MCF 10A (cell line): Measurements from ENCODE around the gene KATNBL1. TPM values are rescaled to one million over a fixed set of nuclear protein-coding genes. Genes with fewer than 3 reads are reported as not detected.
"Not testable (repeated sequence)": the region's sequence is repeated elsewhere in the genome, so short reads cannot be mapped to it uniquely, and the experiment has no call there.

Experiments
- BruUV-seq: library from RNA; stranded (reverse); fragments of 400-500 nt; replicated peaks from 2 replicates; lab custom pipeline; 2021; lab: Mats Ljungman, UMichigan
- CTCF ChIA-PET: fragments of 300-600 bp; sonication (Branson Sonifier 250); formaldehyde crosslinking; extraction: SDS; loops from one replicate; lab custom pipeline; 2021; ENCODE audit warnings: antibody characterized with exemption, inconsistent platforms; lab: Yijun Ruan, JAX
- POLR2A ChIA-PET: fragments of 300-600, 350-650 bp; sonication (Branson Sonifier 250); formaldehyde crosslinking; extraction: SDS; loops from one replicate; lab custom pipeline; 2020; ENCODE audit warnings: antibody characterized with exemption, inconsistent platforms; lab: Yijun Ruan, JAX
- DNase-seq: peaks from one replicate; pipeline ENCODE4 v3.0.0-alpha.2; 2018; ENCODE audit not compliant: unreplicated experiment
- H3K27ac Mint-ChIP-seq: one replicate; pipeline ENCODE4 v1.8.0; 2022; ENCODE audit warnings: mild to moderate bottlenecking, low read depth, mixed read lengths; ENCODE audit not compliant: unreplicated experiment
- H3K27me3 Mint-ChIP-seq: one replicate; pipeline ENCODE4 v1.8.0; 2022; ENCODE audit warnings: mixed read lengths; ENCODE audit not compliant: insufficient read depth, unreplicated experiment
- H3K36me3 Mint-ChIP-seq: one replicate; pipeline ENCODE4 v1.8.0; 2022; ENCODE audit warnings: mild to moderate bottlenecking, moderate library complexity, mixed read lengths; ENCODE audit not compliant: insufficient read depth, unreplicated experiment
- H3K4me1 Mint-ChIP-seq: one replicate; pipeline ENCODE4 v1.8.0; 2022; ENCODE audit warnings: mixed read lengths; ENCODE audit not compliant: insufficient read depth, unreplicated experiment
- H3K4me3 Mint-ChIP-seq: one replicate; pipeline ENCODE4 v1.8.0; 2022; ENCODE audit warnings: mild to moderate bottlenecking, moderate library complexity, mixed read lengths; ENCODE audit not compliant: unreplicated experiment
- H3K9me3 Mint-ChIP-seq: one replicate; pipeline ENCODE4 v1.8.0; 2022; ENCODE audit warnings: mixed read lengths; ENCODE audit not compliant: unreplicated experiment
- intact Hi-C: fragments of 100-400 bp; cut with micrococcal nuclease; formaldehyde crosslinking; loops from 2 replicates; pipeline ENCODE4 v1.14.1; 2022
- total RNA-seq: library from RNA; stranded (reverse); gene quantifications from 2 replicates; pipeline ENCODE4 v1.2.3, GENCODE V29; 2022
- TF ChIP-seq, protein P1 (sequence below): fragments of 200-600 bp; IDR thresholded peaks from one replicate; pipeline ENCODE4 v1.8.0; 2022; ENCODE audit warnings: antibody characterized with exemption, mild to moderate bottlenecking; ENCODE audit not compliant: unreplicated experiment

Gene KATNBL1
- total RNA-seq, 1 experiment from 2014 or later = 38.2 TPM

DNA sequence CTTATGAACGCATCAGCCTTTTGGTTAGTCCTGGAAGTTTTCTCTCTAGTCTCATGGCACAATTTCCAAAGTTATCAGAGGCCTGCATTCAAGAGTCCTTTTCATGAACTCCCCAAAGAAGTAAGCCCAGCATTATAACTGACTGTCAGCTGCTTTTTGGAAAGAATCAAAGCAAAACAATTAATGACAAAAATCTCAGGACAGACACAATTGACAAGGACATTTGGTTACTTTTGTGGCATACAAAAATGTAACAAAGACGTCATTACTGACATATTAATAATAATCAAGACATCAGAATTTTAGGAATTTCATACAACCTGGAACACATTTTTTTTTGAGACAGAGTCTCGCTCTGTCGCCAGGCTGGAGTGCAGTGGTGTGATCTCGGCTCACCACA is 21.2 kb downstream of the KATNBL1 start:
- Mint-ChIP-seq H3K27me3 (no peaks in the 10 kb centered on the region), H3K27ac (no peak overlapping the region), H3K4me3 (no peak overlapping the region), H3K4me1 (peaks cover 4% of the 10 kb centered on the region), H3K9me3 (no peaks in the 10 kb centered on the region), H3K36me3 (peaks cover 7% of the 10 kb centered on the region)
- ChIA-PET POLR2A (no interaction called here), CTCF (interaction anchor here (0.5 kb wide), 1 partner anchor 807 kb away, joined by 3 read pairs; no protein-coding TSS in a partner anchor)
- intact Hi-C loops = no loop called here
- TF ChIP-seq, protein P1, sequence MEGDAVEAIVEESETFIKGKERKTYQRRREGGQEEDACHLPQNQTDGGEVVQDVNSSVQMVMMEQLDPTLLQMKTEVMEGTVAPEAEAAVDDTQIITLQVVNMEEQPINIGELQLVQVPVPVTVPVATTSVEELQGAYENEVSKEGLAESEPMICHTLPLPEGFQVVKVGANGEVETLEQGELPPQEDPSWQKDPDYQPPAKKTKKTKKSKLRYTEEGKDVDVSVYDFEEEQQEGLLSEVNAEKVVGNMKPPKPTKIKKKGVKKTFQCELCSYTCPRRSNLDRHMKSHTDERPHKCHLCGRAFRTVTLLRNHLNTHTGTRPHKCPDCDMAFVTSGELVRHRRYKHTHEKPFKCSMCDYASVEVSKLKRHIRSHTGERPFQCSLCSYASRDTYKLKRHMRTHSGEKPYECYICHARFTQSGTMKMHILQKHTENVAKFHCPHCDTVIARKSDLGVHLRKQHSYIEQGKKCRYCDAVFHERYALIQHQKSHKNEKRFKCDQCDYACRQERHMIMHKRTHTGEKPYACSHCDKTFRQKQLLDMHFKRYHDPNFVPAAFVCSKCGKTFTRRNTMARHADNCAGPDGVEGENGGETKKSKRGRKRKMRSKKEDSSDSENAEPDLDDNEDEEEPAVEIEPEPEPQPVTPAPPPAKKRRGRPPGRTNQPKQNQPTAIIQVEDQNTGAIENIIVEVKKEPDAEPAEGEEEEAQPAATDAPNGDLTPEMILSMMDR = no peak
- DNase-seq = no peak
- no TSS peak for BruUV-seq

- H3K4me1 Mint-ChIP-seq = peaks cover 4% of the 10 kb centered on the region
- H3K9me3 Mint-ChIP-seq = no peaks in the 10 kb centered on the region
- CTCF ChIA-PET = no interaction called here
- TF ChIP-seq, protein P1 = no peak
- no peaks in the 10 kb centered on the region for H3K27me3 Mint-ChIP-seq
- H3K36me3 Mint-ChIP-seq = peaks cover 4% of the 10 kb centered on the region
- DNase-seq = no peak
- BruUV-seq = no TSS peak
- intact Hi-C loops = no loop called here
- no peak overlapping the region for H3K27ac Mint-ChIP-seq
- POLR2A ChIA-PET = interaction anchor here (0.7 kb wide), 1 partner anchor 26 kb away, joined by 3 read pairs; no protein-coding TSS in a partner anchor
- H3K4me3 Mint-ChIP-seq = no peak overlapping the region
These were observed 24.2 kb downstream of the KATNBL1 start for GRCh38 chr15:34185666-34186065.

DNA sequence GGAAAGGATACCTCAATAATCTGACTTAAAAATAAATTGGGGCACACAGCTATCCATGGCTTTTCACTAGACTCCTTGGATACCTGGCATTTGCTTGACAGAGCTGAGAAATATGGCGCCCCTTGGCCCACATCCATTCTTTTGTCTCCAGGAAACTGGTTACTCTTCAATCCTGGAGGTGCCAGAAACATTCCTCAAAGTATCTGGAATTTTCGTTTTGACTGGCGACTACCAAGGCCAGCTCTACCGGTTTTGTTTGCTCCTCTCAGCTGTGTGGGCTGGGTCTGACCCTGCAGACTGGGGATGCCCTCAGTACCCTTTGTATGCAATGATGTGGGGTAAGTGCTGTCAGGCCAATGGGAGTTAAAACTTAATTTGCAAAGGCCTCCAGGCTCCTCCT is 27.0 kb downstream of the KATNBL1 start:
- intact Hi-C loops = no loop called here
- H3K36me3 Mint-ChIP-seq = peaks cover 9% of the 10 kb centered on the region
- H3K27ac Mint-ChIP-seq = no peak overlapping the region

DNA sequence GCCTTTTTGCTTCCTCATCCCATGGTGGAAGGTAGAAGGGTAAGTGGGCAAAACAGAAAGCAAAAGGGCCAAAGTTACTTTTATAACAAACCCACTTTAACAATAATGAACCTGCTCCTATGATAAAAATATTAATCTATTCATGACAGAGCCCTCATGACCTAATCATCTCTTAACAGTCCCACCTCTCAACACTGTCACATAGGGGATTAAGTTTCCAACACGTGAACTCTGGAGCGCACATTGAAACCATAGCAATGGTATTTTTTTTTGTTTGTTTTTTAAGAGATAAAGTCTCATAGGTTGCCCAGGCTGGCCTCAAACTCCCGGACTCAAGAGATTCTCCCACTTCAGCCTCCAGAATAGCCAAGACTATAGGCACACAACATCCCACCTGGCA is 30.7 kb downstream of the KATNBL1 start:
- Mint-ChIP-seq H3K27me3 (no peaks in the 10 kb centered on the region), H3K4me3 (no peak overlapping the region), H3K4me1 (no peaks in the 10 kb centered on the region), H3K36me3 (peaks cover 8% of the 10 kb centered on the region), H3K27ac (no peak overlapping the region), H3K9me3 (peaks cover 3% of the 10 kb centered on the region)
- ChIA-PET POLR2A (no interaction called here), CTCF (interaction anchor here (0.6 kb wide), 1 partner anchor 740 kb away, joined by 3 read pairs; no protein-coding TSS in a partner anchor)
- no peak for DNase-seq
- intact Hi-C loops = no loop called here
- TF ChIP-seq, protein P1 = no peak
- no TSS peak for BruUV-seq

More for the DNA sequence above, 27.0 kb downstream of the KATNBL1 start:
- no peak overlapping the region for H3K4me3 Mint-ChIP-seq
- DNase-seq = no peak
- H3K27me3 Mint-ChIP-seq = no peaks in the 10 kb centered on the region
- CTCF ChIA-PET = interaction anchor here (0.6 to 0.7 kb wide), 2 partner anchors 18 to 70 kb away, joined by 3 to 4 read pairs; no protein-coding TSS in a partner anchor
- H3K4me1 Mint-ChIP-seq = no peaks in the 10 kb centered on the region
- BruUV-seq = no TSS peak
- TF ChIP-seq, protein P1 = no peak
- POLR2A ChIA-PET = interaction anchor here (0.7 kb wide), 1 partner anchor 89 kb away, joined by 3 read pairs; no protein-coding TSS in a partner anchor
- H3K9me3 Mint-ChIP-seq = no peaks in the 10 kb centered on the region

DNA sequence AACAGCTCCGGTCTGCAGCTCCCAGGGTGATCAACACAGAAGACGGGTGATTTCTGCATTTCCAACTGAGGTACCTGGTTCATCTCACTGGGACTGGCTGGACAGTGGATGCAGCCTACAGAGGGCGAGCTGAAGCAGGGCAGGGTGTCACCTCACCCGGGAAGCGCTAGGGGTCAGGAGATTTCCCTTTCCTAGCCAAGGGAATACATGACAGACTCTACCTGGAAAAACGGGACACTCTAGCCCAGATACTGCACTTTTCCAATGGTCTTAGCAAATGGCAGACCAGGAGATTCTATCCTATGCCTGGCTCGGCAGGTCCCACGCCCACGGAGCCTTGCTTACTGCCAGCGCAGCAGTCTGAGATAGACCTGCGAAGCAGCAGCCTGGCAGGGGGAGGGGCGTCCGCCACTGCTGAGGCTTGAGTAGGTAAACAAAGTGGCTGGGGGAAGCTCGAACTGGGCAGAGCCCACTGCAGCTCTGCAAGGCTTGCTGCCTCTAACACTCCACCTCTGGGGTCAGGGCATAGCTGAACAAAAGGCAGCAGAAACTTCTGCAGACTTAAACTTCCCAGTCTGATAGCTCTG is 43.8 kb downstream of the KATNBL1 start:
- ChIA-PET POLR2A (interaction anchor here (0.6 to 1.9 kb wide), 2 partner anchors 26 to 43 kb away, joined by 3 to 5 read pairs; partner anchors contain the start of gene KATNBL1), CTCF (interaction anchor here (0.6 to 1.9 kb wide), 3 partner anchors 10 to 65 kb away, joined by 3 to 6 read pairs (median 4); partner anchors contain the start of genes EMC7 and PGBD4)
- H3K4me3 Mint-ChIP-seq, H3K4me1 Mint-ChIP-seq, intact Hi-C loops, H3K27me3 Mint-ChIP-seq, BruUV-seq, H3K27ac Mint-ChIP-seq, DNase-seq: not testable (repeated sequence)
- Mint-ChIP-seq H3K36me3 (peaks cover 16% of the 10 kb centered on the region), H3K9me3 (peaks cover 24% of the 10 kb centered on the region)
